Measurements from ENCODE around the gene PPP2CA. TPM values are rescaled to one million over a fixed set of nuclear protein-coding genes. Genes with fewer than 3 reads are reported as not detected.

The PPP2CA gene
- total RNA-seq, 5 donors from 2014 or later (not counting 1 experiment from before 2014, with no cell fraction given), result 87.1 to 168 (median 104) TPM

- H3K27me3 ChIP-seq (replicated peaks in 1 of 2; ENCODE audit: control insufficient read depth in 2 of 2, extremely low read depth in 1 of 2, insufficient read depth in 2 of 2, low read length in 1 of 2), result peaks cover 0 to 3% of the 10 kb centered on the region in 2 experiments
- no peaks in the 10 kb centered on the region for H3K36me3 Mint-ChIP-seq
- WGBS (ENCODE audit: insufficient coverage), result 90% methylated on average over 1 of the region's 6 CpGs
- ATAC-seq (replicated peaks in 1 of 4), result no peak
- H3K4me3 ChIP-seq (ENCODE audit: control insufficient read depth in 1 of 2, extremely low read depth in 1 of 2, low read length in 1 of 2), result no peak overlapping the region
- POLR2A ChIA-PET, result no interaction called here
- peaks cover 0 to 4% of the 10 kb centered on the region in 2 donors for H3K27me3 Mint-ChIP-seq
- no peak overlapping the region for H3K27ac Mint-ChIP-seq
- no peak for DNase-seq
- no peak overlapping the region for H3K27ac ChIP-seq (ENCODE audit: low read length)
- no peaks in the 10 kb centered on the region for H3K9me3 Mint-ChIP-seq
- CTCF ChIA-PET, result interaction anchor here in 1 of 2 donors (1.8 kb wide), 1 partner anchor 10 kb away, joined by 11 read pairs; the partner anchor contains the start of gene PPP2CA
- H3K4me3 Mint-ChIP-seq, result no peak overlapping the region
- no peaks in the 10 kb centered on the region for H3K4me1 Mint-ChIP-seq
- H3K4me1 ChIP-seq (ENCODE audit: control insufficient read depth in 1 of 2, extremely low read depth in 1 of 2, insufficient read depth in 2 of 2, low read length in 2 of 2), result no peaks in the 10 kb centered on the region
- no peaks in the 10 kb centered on the region for H3K9me3 ChIP-seq
- no peaks in the 10 kb centered on the region for H3K36me3 ChIP-seq (ENCODE audit: control insufficient read depth in 2 of 2, extremely low read depth in 1 of 2, insufficient read depth in 1 of 2, low read length in 1 of 2)
These were observed 10.9 kb upstream of the PPP2CA start for GRCh38 chr5:134236820-134237219.

- no peaks in the 10 kb centered on the region for H3K4me1 ChIP-seq (ENCODE audit: control insufficient read depth in 1 of 2, extremely low read depth in 1 of 2, insufficient read depth in 2 of 2, low read length in 2 of 2)
- H3K27ac ChIP-seq (ENCODE audit: low read length), result no peak overlapping the region
- 80% methylated on average over 1 of the region's 2 CpGs for WGBS (ENCODE audit: insufficient coverage)
- ChIA-PET CTCF (interaction anchor here in 1 of 2 donors (0.6 to 1.8 kb wide), 2 partner anchors 10 to 48 kb away, joined by 4 to 11 read pairs; partner anchors contain the start of gene PPP2CA), POLR2A (interaction anchor here in 1 of 2 donors (0.6 kb wide), 2 partner anchors 22 to 128 kb away, joined by 3 read pairs; no protein-coding TSS in a partner anchor)
- Mint-ChIP-seq H3K4me1 (no peaks in the 10 kb centered on the region), H3K9me3 (no peaks in the 10 kb centered on the region), H3K4me3 (no peak overlapping the region), H3K27ac (no peak overlapping the region), H3K36me3 (no peaks in the 10 kb centered on the region), H3K27me3 (peaks cover 0 to 4% of the 10 kb centered on the region in 2 donors)
- no peak overlapping the region for H3K4me3 ChIP-seq (ENCODE audit: control insufficient read depth in 1 of 2, extremely low read depth in 1 of 2, low read length in 1 of 2)
- H3K9me3 ChIP-seq, result no peaks in the 10 kb centered on the region
- peaks cover 0 to 3% of the 10 kb centered on the region in 2 experiments for H3K27me3 ChIP-seq (replicated peaks in 1 of 2; ENCODE audit: control insufficient read depth in 2 of 2, extremely low read depth in 1 of 2, insufficient read depth in 2 of 2, low read length in 1 of 2)
- no peak for ATAC-seq (replicated peaks in 1 of 4)
- no peaks in the 10 kb centered on the region for H3K36me3 ChIP-seq (ENCODE audit: control insufficient read depth in 2 of 2, extremely low read depth in 1 of 2, insufficient read depth in 1 of 2, low read length in 1 of 2)
- DNase-seq, result no peak
These were observed 10.4 kb upstream of the PPP2CA start for GRCh38 chr5:134236318-134236717.

GRCh38 chr5:134228624-134229023 lies 2.8 kb upstream of the PPP2CA start:
- ChIA-PET POLR2A (interaction anchor here in 1 of 2 donors (0.6 kb wide), 1 partner anchor 401 kb away, joined by 3 read pairs; no protein-coding TSS in a partner anchor), CTCF (interaction anchor here in 1 of 2 donors (0.7 kb wide), 1 partner anchor 74 kb away, joined by 4 read pairs; no protein-coding TSS in a partner anchor)
- H3K36me3 Mint-ChIP-seq, result peaks cover 7% of the 10 kb centered on the region
- peaks cover 22 to 30% (median 27%) of the 10 kb centered on the region in 3 donors for H3K4me1 Mint-ChIP-seq
- H3K4me1 ChIP-seq (ENCODE audit: control insufficient read depth in 1 of 2, extremely low read depth in 1 of 2, insufficient read depth in 2 of 2, low read length in 2 of 2), result peaks cover 13 to 14% of the 10 kb centered on the region in 2 experiments
- no peaks in the 10 kb centered on the region for H3K27me3 Mint-ChIP-seq
- no peaks in the 10 kb centered on the region for H3K36me3 ChIP-seq (ENCODE audit: control insufficient read depth in 2 of 2, extremely low read depth in 1 of 2, insufficient read depth in 1 of 2, low read length in 1 of 2)
- H3K27ac ChIP-seq (ENCODE audit: low read length), result no peak overlapping the region
- DNase-seq (no peak), ATAC-seq (replicated peaks in 1 of 4) (no peak)
- H3K27me3 ChIP-seq (replicated peaks in 1 of 2; ENCODE audit: control insufficient read depth in 2 of 2, extremely low read depth in 1 of 2, insufficient read depth in 2 of 2, low read length in 1 of 2), result no peaks in the 10 kb centered on the region
- no peak overlapping the region for H3K4me3 ChIP-seq (ENCODE audit: control insufficient read depth in 1 of 2, extremely low read depth in 1 of 2, low read length in 1 of 2)
- no peaks in the 10 kb centered on the region for H3K9me3 ChIP-seq
- H3K9me3 Mint-ChIP-seq, result no peaks in the 10 kb centered on the region
- no peak overlapping the region for H3K4me3 Mint-ChIP-seq
- H3K27ac Mint-ChIP-seq, result no peak overlapping the region

GRCh38 chr5:134227776-134228175 lies 1.9 kb upstream of the PPP2CA start:
- Histone ChIP-seq H3K9me3 (no peaks in the 10 kb centered on the region), H3K36me3 (ENCODE audit: control insufficient read depth in 2 of 2, extremely low read depth in 1 of 2, insufficient read depth in 1 of 2, low read length in 1 of 2) (no peaks in the 10 kb centered on the region), H3K4me1 (ENCODE audit: control insufficient read depth in 1 of 2, extremely low read depth in 1 of 2, insufficient read depth in 2 of 2, low read length in 2 of 2) (peaks cover 16 to 21% of the 10 kb centered on the region in 2 experiments), H3K27me3 (replicated peaks in 1 of 2; ENCODE audit: control insufficient read depth in 2 of 2, extremely low read depth in 1 of 2, insufficient read depth in 2 of 2, low read length in 1 of 2) (no peaks in the 10 kb centered on the region), H3K27ac (ENCODE audit: low read length) (peak overlapping the region; percentile 99), H3K4me3 (ENCODE audit: control insufficient read depth in 1 of 2, extremely low read depth in 1 of 2, low read length in 1 of 2) (no peak overlapping the region)
- CTCF ChIA-PET, result interaction anchor here in 1 of 2 donors (0.6 to 0.7 kb wide), 2 partner anchors 75 to 429 kb away, joined by 4 to 9 read pairs; no protein-coding TSS in a partner anchor
- H3K36me3 Mint-ChIP-seq, result peaks cover 10% of the 10 kb centered on the region
- H3K4me3 Mint-ChIP-seq, result peak overlapping the region; percentile 95 to 98 (median 96)
- peaks cover 29 to 38% (median 36%) of the 10 kb centered on the region in 3 donors for H3K4me1 Mint-ChIP-seq
- POLR2A ChIA-PET, result interaction anchor here (0.8 to 3.5 kb wide), 2 partner anchors 10 to 51 kb away, joined by 3 to 32 read pairs; partner anchors contain the start of gene SKP1 (in 1 of the 2)
- ATAC-seq (replicated peaks in 1 of 4) (no peak), DNase-seq (peak in 1 of 35 experiments; percentile 13)
- no peaks in the 10 kb centered on the region for H3K27me3 Mint-ChIP-seq
- no peaks in the 10 kb centered on the region for H3K9me3 Mint-ChIP-seq
- no CpG with 5 or more reads among the region's 3 CpGs for WGBS (ENCODE audit: insufficient coverage)
- peak overlapping the region; percentile 96 to 98 for H3K27ac Mint-ChIP-seq

- Histone ChIP-seq H3K4me1 (ENCODE audit: control insufficient read depth in 1 of 2, extremely low read depth in 1 of 2, insufficient read depth in 2 of 2, low read length in 2 of 2) (peaks cover 16 to 25% of the 10 kb centered on the region in 2 experiments), H3K27me3 (replicated peaks in 1 of 2; ENCODE audit: control insufficient read depth in 2 of 2, extremely low read depth in 1 of 2, insufficient read depth in 2 of 2, low read length in 1 of 2) (no peaks in the 10 kb centered on the region), H3K9me3 (no peaks in the 10 kb centered on the region), H3K4me3 (ENCODE audit: control insufficient read depth in 1 of 2, extremely low read depth in 1 of 2, low read length in 1 of 2) (peak overlapping the region; percentile 89 to 94), H3K27ac (ENCODE audit: low read length) (peak overlapping the region; percentile 99), H3K36me3 (ENCODE audit: control insufficient read depth in 2 of 2, extremely low read depth in 1 of 2, insufficient read depth in 1 of 2, low read length in 1 of 2) (no peaks in the 10 kb centered on the region)
- WGBS (ENCODE audit: insufficient coverage), result 87% methylated on average over 4 of the region's 5 CpGs
- H3K4me1 Mint-ChIP-seq, result peaks cover 34 to 44% (median 41%) of the 10 kb centered on the region in 3 donors
- ChIA-PET POLR2A (interaction anchor here (0.6 to 3.5 kb wide), 7 partner anchors 10 to 1810 kb away, joined by 3 to 32 read pairs (median 4); partner anchors contain the start of gene SKP1 (in 1 of the 2)), CTCF (interaction anchor here (0.6 to 1.6 kb wide), 7 partner anchors 10 to 430 kb away, joined by 3 to 11 read pairs (median 3); partner anchors contain the start of gene VDAC1 (in 1 of the 2))
- no peaks in the 10 kb centered on the region for H3K27me3 Mint-ChIP-seq
- H3K4me3 Mint-ChIP-seq, result peak overlapping the region; percentile 95 to 98 (median 96)
- ATAC-seq (replicated peaks in 1 of 4), result no peak
- H3K27ac Mint-ChIP-seq, result peak overlapping the region; percentile 96 to 98
- no peaks in the 10 kb centered on the region for H3K9me3 Mint-ChIP-seq
- DNase-seq, result peak in 7 of 35 experiments; percentile 1 to 28 (median 6)
- peaks cover 12% of the 10 kb centered on the region for H3K36me3 Mint-ChIP-seq
These were observed 1.4 kb upstream of the PPP2CA start for GRCh38 chr5:134227259-134227658.

GRCh38 chr5:134226441-134227192 lies 744 bp upstream of the PPP2CA start:
- Histone ChIP-seq H3K9me3 (no peaks in the 10 kb centered on the region), H3K27ac (ENCODE audit: low read length) (peak overlapping the region; percentile 99), H3K36me3 (ENCODE audit: control insufficient read depth in 2 of 2, extremely low read depth in 1 of 2, insufficient read depth in 1 of 2, low read length in 1 of 2) (no peaks in the 10 kb centered on the region), H3K4me1 (ENCODE audit: control insufficient read depth in 1 of 2, extremely low read depth in 1 of 2, insufficient read depth in 2 of 2, low read length in 2 of 2) (peaks cover 20 to 25% of the 10 kb centered on the region in 2 experiments), H3K27me3 (replicated peaks in 1 of 2; ENCODE audit: control insufficient read depth in 2 of 2, extremely low read depth in 1 of 2, insufficient read depth in 2 of 2, low read length in 1 of 2) (no peaks in the 10 kb centered on the region), H3K4me3 (ENCODE audit: control insufficient read depth in 1 of 2, extremely low read depth in 1 of 2, low read length in 1 of 2) (peak overlapping the region; percentile 89 to 94)
- WGBS (ENCODE audit: insufficient coverage), result 5% methylated on average over 40 of the region's 51 CpGs
- CTCF ChIA-PET, result interaction anchor here (0.6 to 2.5 kb wide), 13 partner anchors 10 to 512 kb away, joined by 3 to 12 read pairs (median 3); partner anchors contain the start of genes CAMLG (in 1 of the 2) and VDAC1 (in 1 of the 2)
- POLR2A ChIA-PET, result interaction anchor here (0.6 to 3.5 kb wide), 24 partner anchors 9 to 1809 kb away, joined by 3 to 32 read pairs (median 3); partner anchors contain the start of genes HSPA4 (in 1 of the 2), SKP1 (in 1 of the 2), TXNDC15 (in 1 of the 2) and UBE2B (in 1 of the 2)
- peaks cover 17% of the 10 kb centered on the region for H3K36me3 Mint-ChIP-seq
- H3K4me1 Mint-ChIP-seq, result peaks cover 39 to 49% (median 48%) of the 10 kb centered on the region in 3 donors
- no peaks in the 10 kb centered on the region for H3K27me3 Mint-ChIP-seq
- peak; percentile 64 to 72 (median 68) for ATAC-seq (replicated peaks in 1 of 4)
- DNase-seq, result peak in 31 of 35 experiments; percentile 72 to 89 (median 85)
- H3K27ac Mint-ChIP-seq, result peak overlapping the region; percentile 96 to 98
- H3K4me3 Mint-ChIP-seq, result peak overlapping the region; percentile 95 to 98 (median 96)
- no peaks in the 10 kb centered on the region for H3K9me3 Mint-ChIP-seq

Data from T-cell (primary cell).